Glutamatergic neuron (in vitro differentiated cells): ENCODE measurements around the gene FLRT2. TPM values are rescaled to one million over a fixed set of nuclear protein-coding genes. Genes with fewer than 3 reads are reported as not detected.
A peak's percentile ranks its signal among the peaks of the same experiment; 100 is the strongest.

Source experiments
- DNase-seq: peaks from one replicate; pipeline ENCODE4 v3.0.0; 2022
- H3K27ac Mint-ChIP-seq: one replicate; pipeline ENCODE4 v1.8.0; 2020; ENCODE audit warnings: mild to moderate bottlenecking, mixed read lengths, inconsistent platforms; ENCODE audit not compliant: unreplicated experiment
- H3K27me3 Mint-ChIP-seq: one replicate; pipeline ENCODE4 v1.8.0; 2020; ENCODE audit warnings: mild to moderate bottlenecking, moderate library complexity, mixed read lengths, inconsistent platforms; ENCODE audit not compliant: unreplicated experiment
- H3K36me3 Mint-ChIP-seq: one replicate; pipeline ENCODE4 v1.8.0; 2020; ENCODE audit warnings: mild to moderate bottlenecking, mixed read lengths, inconsistent platforms; ENCODE audit not compliant: unreplicated experiment
- H3K4me1 Mint-ChIP-seq: one replicate; pipeline ENCODE4 v1.8.0; 2020; ENCODE audit warnings: mild to moderate bottlenecking, low read depth, mixed read lengths, inconsistent platforms; ENCODE audit not compliant: unreplicated experiment
- H3K4me3 Mint-ChIP-seq: one replicate; pipeline ENCODE4 v1.8.0; 2020; ENCODE audit warnings: mild to moderate bottlenecking, mixed read lengths, inconsistent platforms; ENCODE audit not compliant: unreplicated experiment
- H3K9me3 Mint-ChIP-seq: one replicate; pipeline ENCODE4 v1.8.0; 2020; ENCODE audit warnings: mild to moderate bottlenecking, moderate library complexity, mixed read lengths, inconsistent platforms; ENCODE audit not compliant: unreplicated experiment
- total RNA-seq: library from RNA; stranded (reverse); fragmentation: NEBNext Ultra II Directional; extraction: Animal tissue kit (Norgen Biotek cat#: 25700); gene quantifications from one replicate; pipeline ENCODE4 v1.2.1, GENCODE V29; 2021; ENCODE audit not compliant: unreplicated experiment
- TF ChIP-seq, protein P1 (sequence below): fragments of 200-600 bp; sonication (generic); IDR thresholded peaks from one replicate; pipeline ENCODE4 v1.5.0; 2021; ENCODE audit not compliant: partially characterized antibody, unreplicated experiment

Gene FLRT2
- total RNA-seq, 1 donor from 2014 or later = 69.6 TPM

DNA sequence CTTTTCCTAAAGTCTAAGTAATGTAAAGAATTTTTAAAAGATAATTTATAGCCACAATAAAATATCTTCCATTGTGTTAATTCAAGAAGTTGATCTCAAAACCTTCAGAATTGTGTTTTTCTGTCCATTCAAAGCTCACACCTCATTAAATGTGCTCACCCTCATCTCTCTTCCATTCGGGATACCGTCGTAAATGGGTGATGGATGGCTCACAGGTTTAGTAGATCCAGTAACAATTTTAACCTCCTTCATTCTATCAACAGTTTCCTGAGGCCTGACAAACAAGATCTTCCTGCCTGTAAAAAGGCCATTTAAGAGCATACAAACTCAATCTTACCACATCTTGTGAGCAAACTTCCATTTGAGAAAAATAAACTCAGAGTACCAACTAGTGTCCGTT, 9.4 kb upstream of the FLRT2 start:
- TF ChIP-seq, protein P1, sequence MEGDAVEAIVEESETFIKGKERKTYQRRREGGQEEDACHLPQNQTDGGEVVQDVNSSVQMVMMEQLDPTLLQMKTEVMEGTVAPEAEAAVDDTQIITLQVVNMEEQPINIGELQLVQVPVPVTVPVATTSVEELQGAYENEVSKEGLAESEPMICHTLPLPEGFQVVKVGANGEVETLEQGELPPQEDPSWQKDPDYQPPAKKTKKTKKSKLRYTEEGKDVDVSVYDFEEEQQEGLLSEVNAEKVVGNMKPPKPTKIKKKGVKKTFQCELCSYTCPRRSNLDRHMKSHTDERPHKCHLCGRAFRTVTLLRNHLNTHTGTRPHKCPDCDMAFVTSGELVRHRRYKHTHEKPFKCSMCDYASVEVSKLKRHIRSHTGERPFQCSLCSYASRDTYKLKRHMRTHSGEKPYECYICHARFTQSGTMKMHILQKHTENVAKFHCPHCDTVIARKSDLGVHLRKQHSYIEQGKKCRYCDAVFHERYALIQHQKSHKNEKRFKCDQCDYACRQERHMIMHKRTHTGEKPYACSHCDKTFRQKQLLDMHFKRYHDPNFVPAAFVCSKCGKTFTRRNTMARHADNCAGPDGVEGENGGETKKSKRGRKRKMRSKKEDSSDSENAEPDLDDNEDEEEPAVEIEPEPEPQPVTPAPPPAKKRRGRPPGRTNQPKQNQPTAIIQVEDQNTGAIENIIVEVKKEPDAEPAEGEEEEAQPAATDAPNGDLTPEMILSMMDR = no peak

DNA sequence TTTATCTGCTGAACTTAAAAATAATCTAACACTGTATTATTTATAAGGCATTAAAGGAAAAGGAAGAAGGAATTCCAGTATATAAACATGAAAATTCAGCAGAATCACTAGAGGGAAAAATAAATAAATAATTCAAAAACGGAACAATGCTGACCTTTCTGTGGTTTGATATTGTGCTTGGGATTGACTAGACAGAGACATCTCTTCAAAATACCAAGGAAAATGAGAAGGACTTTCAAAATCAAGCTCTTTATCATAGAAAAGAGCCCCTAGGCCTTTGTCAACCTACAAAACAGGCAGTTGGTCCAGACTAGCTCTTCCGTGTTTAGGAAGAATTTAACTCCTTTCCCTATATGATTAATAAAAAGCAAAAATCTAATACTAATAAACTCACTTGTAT, 6.3 kb upstream of the FLRT2 start:
- Mint-ChIP-seq H3K4me1 (peaks cover 17% of the 10 kb centered on the region), H3K4me3 (no peak overlapping the region), H3K36me3 (no peaks in the 10 kb centered on the region), H3K9me3 (no peaks in the 10 kb centered on the region), H3K27me3 (peaks cover 2% of the 10 kb centered on the region), H3K27ac (no peak overlapping the region)
- DNase-seq = no peak
- TF ChIP-seq, protein P1 = no peak

More for the DNA sequence above, 9.4 kb upstream of the FLRT2 start:
- peaks cover 2% of the 10 kb centered on the region for H3K27me3 Mint-ChIP-seq
- H3K9me3 Mint-ChIP-seq = peaks cover 1% of the 10 kb centered on the region
- peaks cover 3% of the 10 kb centered on the region for H3K4me1 Mint-ChIP-seq
- no peak overlapping the region for H3K27ac Mint-ChIP-seq
- H3K36me3 Mint-ChIP-seq = no peaks in the 10 kb centered on the region
- no peak for DNase-seq
- H3K4me3 Mint-ChIP-seq = no peak overlapping the region

DNA sequence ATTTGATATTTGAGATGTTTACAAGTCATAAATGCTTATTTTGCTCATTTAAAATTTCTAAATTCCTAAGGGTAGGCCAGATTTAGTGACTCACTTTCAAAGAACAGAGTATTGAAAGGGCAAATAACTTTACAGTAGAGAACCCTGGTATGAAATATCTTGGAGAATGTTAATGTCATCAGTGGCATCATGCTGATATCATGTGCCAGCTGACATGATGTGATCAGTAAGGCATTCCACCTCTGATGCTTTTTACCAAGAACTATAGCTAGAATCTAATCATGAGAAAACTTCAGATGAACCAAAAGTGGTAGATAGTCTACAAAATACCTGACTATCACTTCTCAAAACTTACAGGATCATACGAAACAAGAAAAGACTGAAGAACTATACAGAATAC, 2.9 kb upstream of the FLRT2 start:
- H3K27me3 Mint-ChIP-seq = peaks cover 16% of the 10 kb centered on the region
- no peak for DNase-seq
- H3K27ac Mint-ChIP-seq = no peak overlapping the region
- TF ChIP-seq, protein P1 = no peak
- H3K36me3 Mint-ChIP-seq = no peaks in the 10 kb centered on the region
- H3K9me3 Mint-ChIP-seq = peaks cover 14% of the 10 kb centered on the region
- peaks cover 17% of the 10 kb centered on the region for H3K4me1 Mint-ChIP-seq
- no peak overlapping the region for H3K4me3 Mint-ChIP-seq

DNA sequence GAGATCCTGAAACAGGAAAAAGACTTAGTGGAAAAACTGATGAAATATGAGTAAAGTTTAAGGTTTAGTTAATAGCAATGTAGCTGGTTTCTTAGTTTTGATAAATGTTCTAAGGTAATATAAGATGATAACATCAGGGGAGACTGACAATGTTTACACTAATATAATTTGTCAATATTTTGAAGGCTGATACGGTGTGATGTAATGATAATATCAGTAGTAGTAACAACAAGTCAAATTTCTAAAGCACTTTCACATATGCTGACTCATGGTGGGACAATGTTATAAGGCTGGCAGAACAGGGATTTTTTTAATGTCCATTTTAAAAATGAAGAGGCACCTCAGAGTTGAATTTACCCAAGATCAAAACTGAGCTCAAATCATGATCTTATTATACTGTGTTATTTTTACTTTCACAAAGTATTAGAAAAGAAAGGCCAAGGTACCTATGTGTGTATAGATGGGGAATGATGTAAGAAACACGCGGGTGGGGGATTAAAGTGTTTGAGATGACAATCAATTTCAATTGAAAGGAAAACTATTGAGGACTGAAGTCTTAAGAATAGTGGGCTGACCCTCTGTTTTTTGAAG, 2.4 kb upstream of the FLRT2 start:
- DNase-seq = no peak
- H3K36me3 Mint-ChIP-seq = no peaks in the 10 kb centered on the region
- TF ChIP-seq, protein P1 = no peak
- peaks cover 20% of the 10 kb centered on the region for H3K9me3 Mint-ChIP-seq
- peaks cover 20% of the 10 kb centered on the region for H3K4me1 Mint-ChIP-seq
- no peak overlapping the region for H3K4me3 Mint-ChIP-seq
- H3K27ac Mint-ChIP-seq = no peak overlapping the region
- H3K27me3 Mint-ChIP-seq = peaks cover 20% of the 10 kb centered on the region

DNA sequence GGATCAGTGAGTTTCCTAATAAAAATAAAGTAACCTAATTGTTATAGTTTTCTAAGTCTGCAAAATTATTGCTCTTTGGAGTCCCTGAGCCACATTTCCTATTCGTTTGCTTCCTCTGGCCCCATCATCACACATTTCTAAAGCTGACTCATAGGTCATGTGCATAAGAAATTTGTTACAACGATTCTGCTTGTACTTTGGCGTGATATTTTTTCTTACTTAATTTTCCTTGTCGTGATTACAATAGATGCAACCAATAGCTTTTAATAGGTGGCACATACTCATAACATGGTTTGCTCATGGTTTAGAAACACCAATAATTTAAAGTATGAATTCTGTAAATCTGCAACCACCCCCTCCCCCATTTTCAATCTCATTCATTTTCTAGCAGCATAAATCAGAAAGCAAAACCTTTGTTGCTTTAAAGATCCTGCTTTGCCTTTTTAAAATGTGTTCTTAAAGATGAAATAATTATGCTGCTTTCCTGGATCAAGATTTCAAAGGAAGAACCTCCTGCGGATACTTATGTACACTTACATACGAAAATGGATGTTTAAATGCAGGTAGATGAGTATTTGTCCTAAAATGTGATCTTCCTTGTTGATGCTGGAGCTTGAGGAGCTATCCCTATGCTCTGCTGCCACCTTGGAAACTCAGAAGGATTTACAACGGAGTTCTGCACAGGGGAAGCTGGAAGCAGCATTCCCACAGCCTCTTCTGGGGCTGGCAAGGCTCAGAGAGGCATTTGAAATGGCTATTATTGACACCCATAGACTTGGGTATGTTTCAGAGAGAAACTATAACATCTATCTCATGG, 1.7 kb upstream of the FLRT2 start:
- Mint-ChIP-seq H3K4me1 (peaks cover 20% of the 10 kb centered on the region), H3K4me3 (peak overlapping the region; percentile 99), H3K9me3 (peaks cover 23% of the 10 kb centered on the region), H3K36me3 (no peaks in the 10 kb centered on the region), H3K27ac (peak overlapping the region; percentile 59), H3K27me3 (peaks cover 19% of the 10 kb centered on the region)
- TF ChIP-seq, protein P1 = peak; percentile 8
- peak; percentile 37 for DNase-seq
